Natural killer cell (primary cell): ENCODE measurements around the gene ZNF296. TPM values are rescaled to one million over a fixed set of nuclear protein-coding genes. Genes with fewer than 3 reads are reported as not detected.

Experiments
- ATAC-seq, 3 donors: fragments of 150-1000 bp in 2 of 3; fragments of 200-7000 bp in 1 of 3; cut with Tn5 transposase; 1 replicate in 1 of 3; 2 replicates in 2 of 3; pipeline ENCODE4 v1.10.0; 2021; ENCODE audit warnings: mild to moderate bottlenecking in 2 of 3, moderate library complexity in 2 of 3
- DNase-seq, 2 donors: peaks; one replicate each; pipeline versions ENCODE4 v3.0.0 to v3.0.0-alpha.2; 2013 to 2021; ENCODE audit warnings: mixed read lengths in 1 of 2
- H3K27ac ChIP-seq: one replicate; pipeline ENCODE4 v1.5.1; 2013; ENCODE audit warnings: mild to moderate bottlenecking, low read length
- H3K27me3 ChIP-seq: one replicate; pipeline ENCODE4 v1.6.1; 2013; ENCODE audit warnings: low read length; ENCODE audit not compliant: control insufficient read depth, insufficient read depth
- H3K36me3 ChIP-seq: one replicate; pipeline ENCODE4 v1.6.1; 2013; ENCODE audit warnings: low read length; ENCODE audit not compliant: control insufficient read depth, insufficient read depth
- H3K4me1 ChIP-seq: one replicate; pipeline ENCODE4 v1.6.1; 2013; ENCODE audit warnings: low read length; ENCODE audit not compliant: control insufficient read depth, insufficient read depth
- H3K4me3 ChIP-seq: one replicate; pipeline ENCODE4 v1.5.1; 2013; ENCODE audit warnings: low read length
- H3K9me3 ChIP-seq: one replicate; pipeline ENCODE4 v1.6.1; 2013; ENCODE audit warnings: low read length; ENCODE audit not compliant: control insufficient read depth, insufficient read depth
- H3K27ac Mint-ChIP-seq, 2 donors: one replicate each; pipeline ENCODE4 v1.8.0; 2022; ENCODE audit warnings: mild to moderate bottlenecking in 2 of 2, mixed read lengths in 2 of 2, moderate library complexity in 1 of 2
- H3K27me3 Mint-ChIP-seq, 2 donors: one replicate each; pipeline ENCODE4 v1.8.0; 2022; ENCODE audit warnings: low read depth in 2 of 2, mixed read lengths in 2 of 2
- H3K36me3 Mint-ChIP-seq: one replicate; pipeline ENCODE4 v1.8.0; 2022; ENCODE audit warnings: mixed read lengths
- H3K4me1 Mint-ChIP-seq, 2 donors: one replicate each; pipeline ENCODE4 v1.8.0; 2022; ENCODE audit warnings: mixed read lengths in 2 of 2
- H3K4me3 Mint-ChIP-seq: one replicate; pipeline ENCODE4 v1.8.0; 2022; ENCODE audit warnings: mild to moderate bottlenecking, moderate library complexity, mixed read lengths
- H3K9me3 Mint-ChIP-seq, 2 donors: one replicate each; pipeline ENCODE4 v1.8.0; 2022; ENCODE audit warnings: mixed read lengths in 2 of 2
- WGBS: methylation state at CpG from one replicate; pipeline ENCODE4 v1.1.7; 2013; ENCODE audit warnings: missing lambda C conversion rate; ENCODE audit not compliant: insufficient coverage; 5-methylcytosine and 5-hydroxymethylcytosine counted together
- intact Hi-C: fragments of 100-400 bp; cut with micrococcal nuclease; formaldehyde crosslinking; loops from one replicate; pipeline ENCODE4 v1.14.2; 2022
- total RNA-seq, 4 donors: library from RNA; stranded (reverse); fragments of 120-200 nt in 1 of 4; gene quantifications; one replicate each; pipeline versions ENCODE4 v1.2.3 to v1.2.4, GENCODE V29; 2013 to 2022
- TF ChIP-seq, protein P1 (sequence below): fragments of 200-600 bp; IDR thresholded peaks from one replicate; pipeline ENCODE4 v1.8.0; 2022; ENCODE audit warnings: antibody characterized with exemption

The ZNF296 gene
- total RNA-seq, 3 donors from 2014 or later (not counting 1 experiment from before 2014, with no cell fraction given): 5.1 to 8.0 (median 8.0) TPM

DNA sequence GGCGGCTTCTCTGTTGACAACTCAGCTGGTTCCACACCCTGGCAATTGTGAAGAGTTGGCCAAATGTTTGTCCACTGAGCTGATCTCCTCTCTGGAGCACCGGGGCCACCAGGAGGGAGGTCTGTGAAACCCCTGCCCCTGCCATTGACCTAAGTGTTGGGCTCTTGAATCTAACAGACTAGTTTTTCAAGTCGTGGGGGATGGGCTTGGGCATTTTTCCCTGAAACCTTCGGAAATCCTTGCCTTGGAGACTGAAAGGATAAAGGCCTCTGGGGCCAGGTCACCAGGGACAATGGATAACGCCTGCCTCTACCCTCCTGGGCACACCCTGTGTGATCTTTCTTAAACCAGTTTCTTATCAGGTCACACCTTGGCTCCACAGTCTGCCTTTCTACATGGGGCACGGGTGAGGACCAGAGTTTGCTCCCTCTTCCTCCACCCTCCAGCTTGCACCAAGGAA is 3.7 kb upstream of the ZNF296 start:
- H3K27ac Mint-ChIP-seq: peak overlapping the region; percentile 96
- peak overlapping the region; percentile 71 for H3K4me3 ChIP-seq
- no peaks in the 10 kb centered on the region for H3K27me3 ChIP-seq
- peaks cover 9% of the 10 kb centered on the region for H3K36me3 Mint-ChIP-seq
- TF ChIP-seq, protein P1, sequence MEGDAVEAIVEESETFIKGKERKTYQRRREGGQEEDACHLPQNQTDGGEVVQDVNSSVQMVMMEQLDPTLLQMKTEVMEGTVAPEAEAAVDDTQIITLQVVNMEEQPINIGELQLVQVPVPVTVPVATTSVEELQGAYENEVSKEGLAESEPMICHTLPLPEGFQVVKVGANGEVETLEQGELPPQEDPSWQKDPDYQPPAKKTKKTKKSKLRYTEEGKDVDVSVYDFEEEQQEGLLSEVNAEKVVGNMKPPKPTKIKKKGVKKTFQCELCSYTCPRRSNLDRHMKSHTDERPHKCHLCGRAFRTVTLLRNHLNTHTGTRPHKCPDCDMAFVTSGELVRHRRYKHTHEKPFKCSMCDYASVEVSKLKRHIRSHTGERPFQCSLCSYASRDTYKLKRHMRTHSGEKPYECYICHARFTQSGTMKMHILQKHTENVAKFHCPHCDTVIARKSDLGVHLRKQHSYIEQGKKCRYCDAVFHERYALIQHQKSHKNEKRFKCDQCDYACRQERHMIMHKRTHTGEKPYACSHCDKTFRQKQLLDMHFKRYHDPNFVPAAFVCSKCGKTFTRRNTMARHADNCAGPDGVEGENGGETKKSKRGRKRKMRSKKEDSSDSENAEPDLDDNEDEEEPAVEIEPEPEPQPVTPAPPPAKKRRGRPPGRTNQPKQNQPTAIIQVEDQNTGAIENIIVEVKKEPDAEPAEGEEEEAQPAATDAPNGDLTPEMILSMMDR: no peak
- peak overlapping the region; percentile 84 for H3K27ac ChIP-seq
- H3K4me3 Mint-ChIP-seq: peak overlapping the region; percentile 97
- peaks cover 45% of the 10 kb centered on the region for H3K4me1 ChIP-seq
- peak in 1 of 2 donors; percentile 45 for DNase-seq
- H3K27me3 Mint-ChIP-seq: no peaks in the 10 kb centered on the region
- 4% methylated on average over 6 of the region's 6 CpGs for WGBS
- ATAC-seq: no peak
- no peaks in the 10 kb centered on the region for H3K9me3 Mint-ChIP-seq
- intact Hi-C loops: loop anchor here (2.0 kb wide), 1 partner anchor 99 kb away; the partner anchor contains the start of genes BLOC1S3 and TRAPPC6A
- peaks cover 11% of the 10 kb centered on the region for H3K36me3 ChIP-seq
- H3K9me3 ChIP-seq: no peaks in the 10 kb centered on the region
- H3K4me1 Mint-ChIP-seq: peaks cover 44 to 58% of the 10 kb centered on the region in 2 donors

GRCh38 chr19:45079063-45079910 is 3.0 kb upstream of the ZNF296 start, which contains the start of gene GEMIN7:
GEMIN7 (plus strand) TSS chr19:45079260; CDS start chr19:45090115, 10,855 bp downstream.
- intact Hi-C loops: loop anchor here (2.0 kb wide), 1 partner anchor 100 kb away; the partner anchor contains the start of genes BLOC1S3 and TRAPPC6A
- TF ChIP-seq, protein P1: no peak
- peak within 1 kb of the TSS; percentile 84 for H3K27ac ChIP-seq
- H3K4me3 Mint-ChIP-seq: peak within 1 kb of the TSS; percentile 97
- H3K4me1 Mint-ChIP-seq: peaks cover 44 to 62% of the 10 kb centered on the region in 2 donors
- H3K4me3 ChIP-seq: peak within 1 kb of the TSS; percentile 71
- no peaks in the 10 kb centered on the region for H3K27me3 ChIP-seq
- WGBS: under 1% methylated on average over 61 of the region's 61 CpGs
- ATAC-seq: peak; percentile 62 to 72 (median 66)
- H3K4me1 ChIP-seq: peaks cover 51% of the 10 kb centered on the region
- H3K9me3 Mint-ChIP-seq: no peaks in the 10 kb centered on the region
- peak within 1 kb of the TSS; percentile 96 for H3K27ac Mint-ChIP-seq
- H3K27me3 Mint-ChIP-seq: no peaks in the 10 kb centered on the region
- H3K36me3 Mint-ChIP-seq: peaks cover 9% of the 10 kb centered on the region
- DNase-seq: peak; percentile 79 to 86
- H3K9me3 ChIP-seq: no peaks in the 10 kb centered on the region
- H3K36me3 ChIP-seq: peaks cover 10% of the 10 kb centered on the region

DNA sequence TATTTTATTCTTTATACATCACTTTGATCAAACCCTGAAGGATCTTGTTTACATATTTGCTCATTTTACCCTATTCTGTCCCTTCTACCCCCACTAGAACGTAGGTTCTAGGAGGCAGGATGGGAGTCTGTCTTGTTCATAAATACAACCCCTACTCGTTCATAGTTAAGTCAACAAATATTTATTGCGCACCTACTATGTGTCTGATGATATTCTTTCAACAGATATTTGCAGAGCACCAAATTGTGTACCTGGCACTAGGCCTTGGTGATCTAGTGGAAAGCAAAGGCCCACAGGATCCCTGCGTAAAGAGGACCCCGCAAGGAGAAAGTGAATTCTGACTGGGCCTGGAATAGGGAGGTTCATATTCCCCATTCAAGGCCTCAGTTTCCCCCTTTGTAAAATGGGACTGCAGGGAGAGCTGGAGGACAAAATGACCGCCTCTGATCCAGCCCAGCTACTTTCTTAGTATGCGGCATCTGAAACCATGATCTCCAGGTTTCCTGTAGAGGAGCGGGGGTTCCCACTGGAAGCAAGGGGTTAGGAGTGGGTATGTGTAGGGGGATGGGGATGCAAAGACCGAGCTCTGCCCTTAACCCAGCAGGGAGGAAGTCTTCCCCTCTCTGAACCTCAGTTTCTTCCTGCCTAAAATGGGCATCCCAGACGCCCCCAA is 2.2 kb upstream of the ZNF296 start:
- peak overlapping the region; percentile 97 for H3K4me3 Mint-ChIP-seq
- Histone ChIP-seq H3K9me3 (no peaks in the 10 kb centered on the region), H3K4me3 (peak overlapping the region; percentile 71), H3K36me3 (peaks cover 10% of the 10 kb centered on the region), H3K4me1 (peaks cover 55% of the 10 kb centered on the region), H3K27ac (peak overlapping the region; percentile 32), H3K27me3 (no peaks in the 10 kb centered on the region)
- no peaks in the 10 kb centered on the region for H3K27me3 Mint-ChIP-seq
- H3K4me1 Mint-ChIP-seq: peaks cover 44 to 62% of the 10 kb centered on the region in 2 donors
- TF ChIP-seq, protein P1: no peak
- H3K27ac Mint-ChIP-seq: peak overlapping the region; percentile 96
- 66% methylated on average over 9 of the region's 10 CpGs for WGBS
- no peaks in the 10 kb centered on the region for H3K9me3 Mint-ChIP-seq
- ATAC-seq (no peak), DNase-seq (no peak)
- intact Hi-C loops: loop anchor here (2.0 kb wide), 1 partner anchor 100 kb away; the partner anchor contains the start of genes BLOC1S3 and TRAPPC6A
- peaks cover 9% of the 10 kb centered on the region for H3K36me3 Mint-ChIP-seq
